Peyer's patch (tissue), 4 donors: ENCODE results near the gene MMP24.

Experiments
- CTCF ChIP-seq, 6 experiments: fragments of 450-650 bp in 4 of 6; fragments of 200-600 bp in 2 of 6; sonication (generic) in 1 of 6; IDR thresholded peaks; one replicate each; pipeline ENCODE4 v1.5.1; 2017 to 2019; ENCODE audit warnings: antibody characterized with exemption in 6 of 6, mild to moderate bottlenecking in 3 of 6, moderate library complexity in 1 of 6
- POLR2A ChIP-seq, 2 donors: fragments of 450-650 bp; IDR thresholded peaks; one replicate each; pipeline ENCODE4 v1.5.1; 2017; ENCODE audit warnings: antibody characterized with exemption in 2 of 2, mild to moderate bottlenecking in 2 of 2, moderate library complexity in 2 of 2

- TF ChIP-seq CTCF (IDR thresholded peaks at IDR 0.05) (no peak), POLR2A (IDR thresholded peaks at IDR 0.05) (no peak)
These were observed 11.2 kb upstream of the MMP24 start for GRCh38 chr20:35215066-35215956.
